H1 (cell line): ENCODE data around the gene FAM234A. TPM values are rescaled to one million over a fixed set of nuclear protein-coding genes. Genes with fewer than 3 reads are reported as not detected.

Experiments used
- ATF2 ChIP-seq: IDR thresholded peaks from 2 replicates; pipeline ENCODE4 v1.6.1; 2012; ENCODE audit warnings: low read length, inconsistent platforms
- CBX5 ChIP-seq: fragments of 300-800, 300-1000 bp; sonication (generic); IDR thresholded peaks from 2 replicates; pipeline ENCODE4 v1.7.1; 2016; ENCODE audit warnings: antibody characterized with exemption, low read length, low read depth
- FOSL1 ChIP-seq: IDR thresholded peaks from 2 replicates; pipeline ENCODE4 v1.6.1; 2011; ENCODE audit warnings: mild to moderate bottlenecking, low read depth, low read length, moderate library complexity; ENCODE audit not compliant: insufficient read depth
- HDAC2 ChIP-seq, 2 experiments: fragments of 300-600 bp in 1 of 2; sonication (generic) in 1 of 2; IDR thresholded peaks; 2 replicates each; pipeline ENCODE4 v1.6.1; 2011 to 2012; ENCODE audit warnings: low read depth in 2 of 2, low read length in 2 of 2, mild to moderate bottlenecking in 2 of 2, moderate library complexity in 2 of 2, borderline replicate concordance in 1 of 2, inconsistent platforms in 1 of 2
- HDAC6 ChIP-seq: IDR thresholded peaks from one replicate; pipeline ENCODE4 v1.7.1; 2012; ENCODE audit warnings: low read depth, mild to moderate bottlenecking, inconsistent platforms, low read length, moderate library complexity
- JUN ChIP-seq: IDR thresholded peaks from 2 replicates; pipeline ENCODE4 v1.6.1; 2011; ENCODE audit warnings: low read depth, mild to moderate bottlenecking, improper control_type of control experiment, low read length
- JUND ChIP-seq: IDR thresholded peaks from 2 replicates; pipeline ENCODE4 v1.6.1; 2011; ENCODE audit warnings: mild to moderate bottlenecking, improper control_type of control experiment, low read length
- KDM5A ChIP-seq: fragments of 200-600 bp; IDR thresholded peaks from 2 replicates; pipeline ENCODE4 v1.7.1; 2012; ENCODE audit warnings: mild to moderate bottlenecking, low read length, inconsistent platforms, mixed read lengths
- MAFK ChIP-seq: IDR thresholded peaks from 2 replicates; pipeline ENCODE4 v1.6.1; 2012; ENCODE audit warnings: low read depth, mild to moderate bottlenecking, improper control_type of control experiment, low read length
- MAX ChIP-seq: IDR thresholded peaks from 2 replicates; pipeline ENCODE4 v1.6.1; 2012; ENCODE audit warnings: inconsistent platforms
- NANOG ChIP-seq: IDR thresholded peaks from 2 replicates; pipeline ENCODE4 v1.6.1; 2011; ENCODE audit warnings: low read length, low read depth, mild to moderate bottlenecking, inconsistent platforms; ENCODE audit not compliant: insufficient read depth, poor library complexity, severe bottlenecking
- PHF8 ChIP-seq: fragments of 200-600 bp; sonication (generic); conservative IDR thresholded peaks from 2 replicates; pipeline ENCODE4 v1.7.1; 2012; ENCODE audit warnings: low read depth, mild to moderate bottlenecking, inconsistent platforms, low read length, moderate library complexity
- POLR2AphosphoS5 ChIP-seq: IDR thresholded peaks from 2 replicates; pipeline ENCODE4 v1.6.1; 2011; ENCODE audit warnings: low read depth, low read length
- POU5F1 ChIP-seq: IDR thresholded peaks from 2 replicates; pipeline ENCODE4 v1.6.1; 2011; ENCODE audit warnings: low read depth, mild to moderate bottlenecking, low read length, moderate library complexity
- RAD21 ChIP-seq, 2 experiments: IDR thresholded peaks in 1 of 2; conservative IDR thresholded peaks in 1 of 2; 2 replicates each; pipeline ENCODE4 v1.6.1; 2011; ENCODE audit warnings: low read depth in 2 of 2, low read length in 2 of 2, improper control_type of control experiment in 1 of 2, inconsistent platforms in 1 of 2, mild to moderate bottlenecking in 1 of 2, moderate library complexity in 1 of 2
- SAP30 ChIP-seq: fragments of 300-600 bp; sonication (generic); IDR thresholded peaks from 2 replicates; pipeline ENCODE4 v1.7.1; 2012; ENCODE audit warnings: low read length, moderate library complexity, mild to moderate bottlenecking, inconsistent platforms; ENCODE audit not compliant: insufficient read depth, insufficient replicate concordance
- SUZ12 ChIP-seq: fragments of 200-600 bp; sonication (generic); IDR thresholded peaks from 2 replicates; pipeline ENCODE4 v1.6.1; 2012; ENCODE audit warnings: mild to moderate bottlenecking, inconsistent platforms, low read length, moderate library complexity, mixed read lengths
- TAF7 ChIP-seq: optimal IDR thresholded peaks from 2 replicates; pipeline ENCODE3; 2011; ENCODE audit warnings: low read depth, mild to moderate bottlenecking, inconsistent platforms, low read length, moderate library complexity, borderline replicate concordance
- TBP ChIP-seq: IDR thresholded peaks from 2 replicates; pipeline ENCODE4 v1.6.1; 2011; ENCODE audit warnings: low read depth, low read length, improper control_type of control experiment
- YY1 ChIP-seq: IDR thresholded peaks from 2 replicates; pipeline ENCODE4 v1.6.1; 2011; ENCODE audit warnings: low read depth, mild to moderate bottlenecking, low read length
- polyA plus RNA-seq, 7 experiments: library from polyadenylated mRNA; depleted of rRNA in 3 of 7; stranded (reverse) in 5 of 7; unstranded in 2 of 7; fragments of >200 nt in 5 of 7; fragments of 200-250 nt in 2 of 7; gene quantifications; 1 replicate in 5 of 7; 2 replicates in 1 of 7; 4 replicates in 1 of 7; pipeline versions ENCODE4 v1.2.1 to v1.2.3, GENCODE V29; 2011 to 2013; ENCODE audit warnings: missing spikeins in 2 of 7, mixed read lengths in 2 of 7
- total RNA-seq: library from RNA; stranded (reverse); fragmentation: NEBNext Ultra II Directional; extraction: Animal tissue kit (Norgen Biotek cat#: 25700); gene quantifications from 2 replicates; pipeline ENCODE4 v1.2.1, GENCODE V29; 2021

FAM234A gene
- total and polyA plus RNA-seq, 2 of the 8 experiments (the other 6 are each of a cell fraction or from before 2014, with no cell fraction given), result 80.6 to 104 TPM

- TF ChIP-seq ATF2 (no peak), KDM5A (no peak), PHF8 (peak; percentile 100), CBX5 (no peak), FOSL1 (no peak), SAP30 (no peak), RAD21 (IDR thresholded peaks at IDR 0.05 in 1 of 2, conservative IDR thresholded peaks at IDR 0.05 in 1 of 2; ENCODE audit: low read depth in 2 of 2, low read length in 2 of 2) (no peak), NANOG (no peak), MAFK (peak; percentile 15; the same call in 1 of the 2 replicates), HDAC6 (no peak), POU5F1 (no peak), TAF7 (peak; percentile 94), SUZ12 (no peak), JUN (no peak), MAX (peak; percentile 97), JUND (0 out of 2 replicates have a peak, but pooled peaks have one; percentile 30), HDAC2 (IDR thresholded peaks at IDR 0.05; ENCODE audit: borderline replicate concordance in 1 of 2, low read depth in 2 of 2, low read length in 2 of 2) (0 out of 4 replicates have a peak, but pooled peaks of 1 of the 2 experiments have one; percentile 79), TBP (peak; percentile 90), YY1 (no peak), POLR2AphosphoS5 (peak; percentile 99)
Observed at GRCh38 chr16:228852-229730, 5.5 kb upstream of the FAM234A start, which contains the start of gene LUC7L (continued).
